PC-9 (cell line): ENCODE measurements around the gene XKR7. TPM values are rescaled to one million over a fixed set of nuclear protein-coding genes. Genes with fewer than 3 reads are reported as not detected.
"Not testable (repeated sequence)": the region's sequence is repeated elsewhere in the genome, so short reads cannot be mapped to it uniquely, and the experiment has no call there.

Experiments used
- BruUV-seq: library from RNA; stranded (reverse); fragments of 400-500 nt; replicated peaks from 2 replicates; lab custom pipeline; 2021; lab: Mats Ljungman, UMichigan
- CTCF ChIA-PET: fragments of 300-600 bp; sonication (Branson Sonifier 250); formaldehyde crosslinking; loops from one replicate; lab custom pipeline; 2022; ENCODE audit warnings: antibody characterized with exemption; lab: Charles Lee
- POLR2A ChIA-PET: fragments of 300-600 bp; sonication (Branson Sonifier 250); formaldehyde crosslinking; loops from one replicate; lab custom pipeline; 2022; ENCODE audit warnings: antibody characterized with exemption; ENCODE audit not compliant: unreplicated experiment; lab: Charles Lee
- DNase-seq, 2 experiments: peaks; one replicate each; pipeline versions ENCODE4 v3.0.0 to v3.0.0-alpha.2; 2015 to 2022; ENCODE audit warnings: mixed read lengths in 1 of 2
- H2AFZ ChIP-seq: fragments of 200-600 bp; sonication (generic); 2 replicates; pipeline ENCODE4 v1.8.1; 2017; ENCODE audit warnings: antibody characterized with exemption
- H3F3A ChIP-seq: fragments of 200-600 bp; sonication (generic); 2 replicates; pipeline ENCODE4 v1.8.1; 2017; ENCODE audit warnings: antibody characterized with exemption, mild to moderate bottlenecking, low read depth; ENCODE audit not compliant: insufficient read depth
- H3K27ac ChIP-seq: fragments of 200-600 bp; sonication (generic); 2 replicates; pipeline ENCODE4 v1.6.1; 2016; ENCODE audit warnings: mixed run types
- H3K27me3 ChIP-seq: fragments of 200-600 bp; sonication (generic); 2 replicates; pipeline ENCODE4 v1.6.1; 2016; ENCODE audit warnings: low read depth, mixed run types; ENCODE audit not compliant: insufficient read depth
- H3K36me3 ChIP-seq: fragments of 200-600 bp; sonication (generic); 2 replicates; pipeline ENCODE4 v1.6.1; 2016; ENCODE audit warnings: low read depth, mixed run types
- H3K4me1 ChIP-seq: fragments of 200-600 bp; sonication (generic); replicated peaks from 2 replicates; pipeline ENCODE4 v1.6.1; 2016; ENCODE audit warnings: mixed run types; ENCODE audit not compliant: insufficient read depth
- H3K4me2 ChIP-seq: fragments of 200-600 bp; sonication (generic); 2 replicates; pipeline ENCODE4 v1.6.1; 2017; ENCODE audit warnings: mixed run types
- H3K4me3 ChIP-seq: fragments of 200-600 bp; sonication (generic); 2 replicates; pipeline ENCODE4 v1.6.1; 2016; ENCODE audit warnings: mixed run types
- H3K79me2 ChIP-seq: fragments of 200-600 bp; sonication (generic); 2 replicates; pipeline ENCODE4 v1.6.1; 2017; ENCODE audit warnings: low read depth, mixed run types
- H3K9me2 ChIP-seq: fragments of 200-600 bp; sonication (generic); 2 replicates; pipeline ENCODE4 v1.8.1; 2017; ENCODE audit warnings: mild to moderate bottlenecking; ENCODE audit not compliant: insufficient read depth
- H3K9me3 ChIP-seq: fragments of 200-600 bp; sonication (generic); 2 replicates; pipeline ENCODE4 v1.8.1; 2016; ENCODE audit warnings: low read depth; ENCODE audit not compliant: insufficient read depth
- H4K20me1 ChIP-seq: fragments of 200-600 bp; sonication (generic); 2 replicates; pipeline ENCODE4 v1.8.1; 2017; ENCODE audit not compliant: insufficient read depth
- CTCF ChIP-seq: fragments of 200-600 bp; sonication (generic); conservative IDR thresholded peaks from 2 replicates; pipeline ENCODE4 v1.6.1; 2017; ENCODE audit warnings: mixed run types, antibody characterized with exemption, mild to moderate bottlenecking, moderate library complexity
- EZH2 ChIP-seq: fragments of 200-600 bp; sonication (generic); IDR thresholded peaks from 2 replicates; pipeline ENCODE4 v1.8.0; 2017; ENCODE audit warnings: antibody characterized with exemption, low read depth
- intact Hi-C: fragments of 100-400 bp; cut with micrococcal nuclease; formaldehyde crosslinking; loops from one replicate; pipeline ENCODE4 v1.10.0; 2022; ENCODE audit not compliant: unreplicated experiment
- total RNA-seq: library from RNA; stranded (reverse); gene quantifications from 2 replicates; pipeline ENCODE4 v1.2.3, GENCODE V29; 2021

XKR7 gene
- total RNA-seq, 1 experiment from 2014 or later = not detected

GRCh38 chr20:31919410-31920155, 48.4 kb upstream of the XKR7 start:
- Histone ChIP-seq H3K4me2 (no peak overlapping the region), H4K20me1 (no peaks in the 10 kb centered on the region), H3F3A (no peaks in the 10 kb centered on the region), H3K4me3 (no peak overlapping the region), H3K36me3 (no peaks in the 10 kb centered on the region), H3K27me3 (peaks cover 28% of the 10 kb centered on the region), H3K79me2 (no peaks in the 10 kb centered on the region), H3K4me1 (no peaks in the 10 kb centered on the region), H3K9me2 (no peaks in the 10 kb centered on the region), H3K9me3 (no peaks in the 10 kb centered on the region), H3K27ac (no peak overlapping the region), H2AFZ (no peak overlapping the region)
- intact Hi-C loops = no loop called here
- ChIA-PET CTCF (no interaction called here), POLR2A (interaction anchor here (0.6 kb wide), 2 partner anchors 22 to 192 kb away, joined by 3 to 4 read pairs; no protein-coding TSS in a partner anchor)
- BruUV-seq = no TSS peak
- no peak for DNase-seq
- TF ChIP-seq CTCF (no peak), EZH2 (no peak)

- Histone ChIP-seq H3K27me3 (peaks cover 36% of the 10 kb centered on the region), H3K4me1 (no peaks in the 10 kb centered on the region), H3K27ac (no peak overlapping the region), H3K4me2 (no peak overlapping the region), H3K9me2 (no peaks in the 10 kb centered on the region), H3F3A (no peaks in the 10 kb centered on the region), H2AFZ (no peak overlapping the region), H3K36me3 (no peaks in the 10 kb centered on the region), H3K4me3 (no peak overlapping the region), H3K9me3 (no peaks in the 10 kb centered on the region), H4K20me1 (no peaks in the 10 kb centered on the region), H3K79me2 (no peaks in the 10 kb centered on the region)
- intact Hi-C loops = no loop called here
- DNase-seq = no peak
- ChIA-PET CTCF (no interaction called here), POLR2A (interaction anchor here (0.6 kb wide), 2 partner anchors 9 to 191 kb away, joined by 3 read pairs; no protein-coding TSS in a partner anchor)
- TF ChIP-seq EZH2 (no peak), CTCF (no peak)
- BruUV-seq = no TSS peak
These were observed 47.6 kb upstream of the XKR7 start for GRCh38 chr20:31920275-31920855.

- H3K27ac ChIP-seq, H3F3A ChIP-seq, H2AFZ ChIP-seq, H3K36me3 ChIP-seq, POLR2A ChIA-PET, H3K4me1 ChIP-seq, DNase-seq, BruUV-seq, H3K79me2 ChIP-seq, H3K9me3 ChIP-seq, H4K20me1 ChIP-seq, H3K4me3 ChIP-seq, H3K9me2 ChIP-seq, CTCF ChIA-PET, intact Hi-C loops, H3K4me2 ChIP-seq: not testable (repeated sequence)
- H3K27me3 ChIP-seq = peaks cover 42% of the 10 kb centered on the region
These were observed 46.5 kb upstream of the XKR7 start for GRCh38 chr20:31921480-31921879.
